Keratinocyte (primary cell): ENCODE measurements around the gene PLEKHD1. TPM values are rescaled to one million over a fixed set of nuclear protein-coding genes. Genes with fewer than 3 reads are reported as not detected.

Experiments used
- DNase-seq: peaks from one replicate; pipeline ENCODE4 v3.0.0-alpha.2; 2011; ENCODE audit warnings: low read depth, missing footprints, low spot score
- FAIRE-seq: peaks from 2 replicates; lab custom pipeline; 2011; peaks lifted over from hg19 to GRCh38; lab: Jason Lieb, UNC
- H2AFZ ChIP-seq: 2 replicates; pipeline ENCODE4 v1.6.0; 2012; ENCODE audit warnings: low read length, control low read depth, inconsistent platforms; ENCODE audit not compliant: control insufficient read depth
- H3K27ac ChIP-seq: 2 replicates; pipeline ENCODE4 v1.5.1; 2011; ENCODE audit warnings: low read length; ENCODE audit not compliant: control insufficient read depth, insufficient read depth
- H3K27me3 ChIP-seq: 3 replicates; pipeline ENCODE4 v1.6.0; 2011; ENCODE audit warnings: low read length; ENCODE audit not compliant: control insufficient read depth, insufficient read depth; ENCODE audit errors: extremely low read depth
- H3K36me3 ChIP-seq, 2 experiments: 2 replicates in 1 of 2; 3 replicates in 1 of 2; pipeline ENCODE4 v1.5.1; 2011; ENCODE audit warnings: low read length in 2 of 2, mild to moderate bottlenecking in 1 of 2; ENCODE audit not compliant: control insufficient read depth in 2 of 2, insufficient read depth in 2 of 2; ENCODE audit errors: extremely low read depth in 1 of 2
- H3K4me1 ChIP-seq: 3 replicates; pipeline ENCODE4 v1.5.1; 2011; ENCODE audit warnings: low read length; ENCODE audit not compliant: control insufficient read depth, insufficient read depth; ENCODE audit errors: extremely low read depth
- H3K4me2 ChIP-seq: 3 replicates; pipeline ENCODE4 v1.6.0; 2011; ENCODE audit warnings: low read depth, low read length; ENCODE audit not compliant: control insufficient read depth, insufficient read depth; ENCODE audit errors: extremely low read depth
- H3K4me3 ChIP-seq, 3 experiments: fragments of 200-600 bp in 1 of 3; sonication (generic) in 1 of 3; 2 replicates in 2 of 3; 3 replicates in 1 of 3; pipeline ENCODE4 v1.5.1; 2011 to 2016; ENCODE audit warnings: low read length in 3 of 3, mild to moderate bottlenecking in 3 of 3, control low read depth in 2 of 3, inconsistent platforms in 1 of 3, low read depth in 1 of 3, mixed read lengths in 1 of 3, mixed run types in 1 of 3, moderate library complexity in 1 of 3; ENCODE audit not compliant: control insufficient read depth in 2 of 3, insufficient read depth in 2 of 3; ENCODE audit errors: extremely low read depth in 1 of 3
- H3K79me2 ChIP-seq: 2 replicates; pipeline ENCODE4 v1.6.0; 2012; ENCODE audit warnings: low read length; ENCODE audit not compliant: control insufficient read depth, insufficient read depth
- H3K9ac ChIP-seq: 3 replicates; pipeline ENCODE4 v1.6.0; 2011; ENCODE audit warnings: low read length; ENCODE audit not compliant: control insufficient read depth, insufficient read depth; ENCODE audit errors: extremely low read depth
- H3K9me1 ChIP-seq: 3 replicates; pipeline ENCODE4 v1.6.0; 2011; ENCODE audit warnings: low read length; ENCODE audit not compliant: control insufficient read depth, insufficient read depth; ENCODE audit errors: extremely low read depth
- H3K9me3 ChIP-seq: 2 replicates; pipeline ENCODE4 v1.5.1; 2012; ENCODE audit warnings: low read depth, low read length; ENCODE audit not compliant: control insufficient read depth
- H4K20me1 ChIP-seq: 3 replicates; pipeline ENCODE4 v1.6.0; 2011; ENCODE audit warnings: low read length; ENCODE audit not compliant: control insufficient read depth, insufficient read depth; ENCODE audit errors: extremely low read depth
- EZH2 ChIP-seq: IDR thresholded peaks from one replicate; pipeline ENCODE4 v1.6.1; 2012; ENCODE audit warnings: inconsistent platforms, mild to moderate bottlenecking, low read length, moderate library complexity
- dilution Hi-C: fragments of 300-500 bp; cut with MboI; formaldehyde crosslinking; loops from one replicate; pipeline ENCODE4 v1.7.0; 2020; ENCODE audit warnings: low sequenced_read_pairs; ENCODE audit not compliant: extremely low pct_ligation_motif_present
- polyA plus RNA-seq, 5 experiments: library from polyadenylated mRNA; depleted of rRNA in 3 of 5; stranded (reverse) in 3 of 5; stranded (forward) in 1 of 5; unstranded in 1 of 5; fragments of >200 nt; gene quantifications; 1 replicate in 1 of 5; 2 replicates in 3 of 5; 3 replicates in 1 of 5; pipeline versions ENCODE4 v1.2.1 to v1.2.3, GENCODE V29; 2011 to 2012; ENCODE audit warnings: missing spikeins in 2 of 5, low read depth in 1 of 5, low replicate concordance in 1 of 5
- TF ChIP-seq, protein P1 (sequence below), 3 experiments: IDR thresholded peaks in 1 of 3; conservative IDR thresholded peaks in 1 of 3; optimal IDR thresholded peaks in 1 of 3; 2 replicates in 2 of 3; 3 replicates in 1 of 3; pipeline versions ENCODE3 to v1.5.1; 2011; ENCODE audit warnings: low read length in 3 of 3, mild to moderate bottlenecking in 3 of 3, moderate library complexity in 2 of 3, control low read depth in 1 of 3, inconsistent platforms in 1 of 3; ENCODE audit not compliant: insufficient read depth in 2 of 3; ENCODE audit errors: extremely low read depth in 1 of 3

Gene PLEKHD1
- polyA plus RNA-seq, 1 donor (not counting 4 experiments of a cell fraction or from before 2014, with no cell fraction given) = 0.01 TPM

DNA sequence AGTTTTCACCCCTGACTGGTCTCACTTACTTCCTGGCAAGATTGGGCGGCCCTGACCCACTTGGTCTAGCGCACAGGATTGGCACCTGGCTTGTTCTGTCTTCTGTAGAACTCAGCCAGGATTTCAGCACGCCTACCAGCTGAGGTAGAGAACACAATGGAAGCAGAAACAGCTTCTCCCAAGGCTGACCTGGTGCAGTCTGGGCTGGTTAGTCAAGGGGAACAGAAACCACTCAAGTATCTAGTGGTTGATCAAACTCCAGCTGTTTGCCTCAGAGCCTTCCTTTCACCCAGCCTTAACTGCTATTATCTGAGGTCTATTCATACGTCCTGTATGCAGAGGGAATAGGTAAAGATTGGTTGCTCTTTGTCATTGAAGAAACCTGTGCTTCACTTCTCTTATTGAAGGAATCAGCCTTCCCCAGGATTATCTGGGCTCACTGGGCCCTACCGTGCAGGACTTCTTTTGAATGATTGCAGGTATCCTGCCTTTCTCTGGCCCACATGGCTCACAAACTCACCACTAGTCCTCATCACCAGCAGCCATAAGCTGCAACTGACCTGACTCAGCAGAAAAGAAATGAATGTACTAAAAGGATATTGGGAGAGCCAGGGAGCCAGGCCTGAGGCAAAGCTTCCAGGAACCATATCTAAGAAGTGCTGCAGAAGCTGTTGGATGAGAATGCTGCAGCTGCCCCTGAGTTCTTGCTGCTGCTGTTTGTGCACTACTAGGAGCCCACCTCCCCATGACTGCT, 2.5 kb upstream of the PLEKHD1 start:
- peaks cover 52% of the 10 kb centered on the region for H3K27me3 ChIP-seq
- no peak overlapping the region for H3K27ac ChIP-seq
- H3K4me3 ChIP-seq = no peak overlapping the region
- no peak overlapping the region for H3K4me2 ChIP-seq
- H3K9me3 ChIP-seq = no peaks in the 10 kb centered on the region
- TF ChIP-seq, protein P1, sequence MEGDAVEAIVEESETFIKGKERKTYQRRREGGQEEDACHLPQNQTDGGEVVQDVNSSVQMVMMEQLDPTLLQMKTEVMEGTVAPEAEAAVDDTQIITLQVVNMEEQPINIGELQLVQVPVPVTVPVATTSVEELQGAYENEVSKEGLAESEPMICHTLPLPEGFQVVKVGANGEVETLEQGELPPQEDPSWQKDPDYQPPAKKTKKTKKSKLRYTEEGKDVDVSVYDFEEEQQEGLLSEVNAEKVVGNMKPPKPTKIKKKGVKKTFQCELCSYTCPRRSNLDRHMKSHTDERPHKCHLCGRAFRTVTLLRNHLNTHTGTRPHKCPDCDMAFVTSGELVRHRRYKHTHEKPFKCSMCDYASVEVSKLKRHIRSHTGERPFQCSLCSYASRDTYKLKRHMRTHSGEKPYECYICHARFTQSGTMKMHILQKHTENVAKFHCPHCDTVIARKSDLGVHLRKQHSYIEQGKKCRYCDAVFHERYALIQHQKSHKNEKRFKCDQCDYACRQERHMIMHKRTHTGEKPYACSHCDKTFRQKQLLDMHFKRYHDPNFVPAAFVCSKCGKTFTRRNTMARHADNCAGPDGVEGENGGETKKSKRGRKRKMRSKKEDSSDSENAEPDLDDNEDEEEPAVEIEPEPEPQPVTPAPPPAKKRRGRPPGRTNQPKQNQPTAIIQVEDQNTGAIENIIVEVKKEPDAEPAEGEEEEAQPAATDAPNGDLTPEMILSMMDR (optimal IDR thresholded peaks at IDR 0.05 in 1 of 3, IDR thresholded peaks at IDR 0.05 in 1 of 3, conservative IDR thresholded peaks at IDR 0.05 in 1 of 3; ENCODE audit: extremely low read depth in 1 of 3, insufficient read depth in 2 of 3, low read length in 3 of 3) = no peak
- TF ChIP-seq EZH2 = no peak
- dilution Hi-C loops = no loop called here
- H3K79me2 ChIP-seq = no peaks in the 10 kb centered on the region
- H3K4me1 ChIP-seq = no peaks in the 10 kb centered on the region
- no peak for FAIRE-seq
- H4K20me1 ChIP-seq = peaks cover 2% of the 10 kb centered on the region
- no peaks in the 10 kb centered on the region for H3K9me1 ChIP-seq
- H2AFZ ChIP-seq = no peak overlapping the region
- DNase-seq = no peak
- no peaks in the 10 kb centered on the region for H3K36me3 ChIP-seq
- H3K9ac ChIP-seq = no peak overlapping the region

DNA sequence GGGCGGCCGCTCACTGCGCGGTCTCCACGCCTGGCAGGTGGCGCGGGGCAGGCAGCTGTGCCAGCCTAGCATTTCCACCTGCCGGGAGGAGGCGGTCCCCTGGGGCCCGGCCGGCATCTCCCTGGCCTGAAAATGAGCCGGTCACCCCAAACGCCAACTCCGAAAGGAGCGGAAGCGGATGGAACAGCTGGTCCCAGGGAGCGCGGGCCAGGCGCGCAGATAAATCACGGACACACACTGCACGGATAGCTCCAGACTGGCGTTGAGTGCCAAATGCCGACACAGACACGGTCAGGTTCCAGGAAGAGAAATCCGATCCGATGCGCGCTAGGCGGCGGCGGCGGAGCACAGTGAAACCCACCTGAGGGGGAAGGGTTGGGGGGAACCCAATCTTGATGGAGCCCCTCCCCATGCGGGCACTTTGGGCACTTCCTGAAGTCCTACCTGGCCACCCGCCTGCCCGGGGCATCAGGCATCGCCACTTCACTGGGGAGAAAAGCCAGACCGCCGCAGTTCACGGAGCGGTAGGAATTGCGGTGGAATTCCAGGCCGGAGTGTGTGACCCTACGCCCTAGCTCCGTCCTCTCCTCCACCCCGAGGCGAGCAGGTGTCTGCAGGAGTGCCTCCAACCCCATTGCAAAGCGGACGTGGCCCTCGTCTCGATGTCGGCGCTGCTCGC, 624 bp upstream of the PLEKHD1 start:
- Histone ChIP-seq H2AFZ (no peak overlapping the region), H4K20me1 (peaks cover 2% of the 10 kb centered on the region), H3K27ac (no peak overlapping the region), H3K36me3 (no peaks in the 10 kb centered on the region), H3K4me1 (no peaks in the 10 kb centered on the region), H3K4me3 (peak overlapping the region in 1 of 3 experiments; percentile 42), H3K4me2 (peak overlapping the region; percentile 56), H3K9ac (no peak overlapping the region), H3K9me1 (no peaks in the 10 kb centered on the region), H3K9me3 (no peaks in the 10 kb centered on the region), H3K27me3 (peaks cover 71% of the 10 kb centered on the region), H3K79me2 (no peaks in the 10 kb centered on the region)
- dilution Hi-C loops = no loop called here
- FAIRE-seq = no peak
- no peak for DNase-seq
- TF ChIP-seq EZH2 = peak; percentile 100
- TF ChIP-seq, protein P1 (optimal IDR thresholded peaks at IDR 0.05 in 1 of 3, IDR thresholded peaks at IDR 0.05 in 1 of 3, conservative IDR thresholded peaks at IDR 0.05 in 1 of 3; ENCODE audit: extremely low read depth in 1 of 3, insufficient read depth in 2 of 3, low read length in 3 of 3) = no peak
